NCI-H510A (cell line): ENCODE measurements around the gene VMAC.

Source experiments
- DNase-seq: peaks from one replicate; lab custom pipeline; 2025; lab: John Stamatoyannopoulos, UW

Gene VMAC

DNA sequence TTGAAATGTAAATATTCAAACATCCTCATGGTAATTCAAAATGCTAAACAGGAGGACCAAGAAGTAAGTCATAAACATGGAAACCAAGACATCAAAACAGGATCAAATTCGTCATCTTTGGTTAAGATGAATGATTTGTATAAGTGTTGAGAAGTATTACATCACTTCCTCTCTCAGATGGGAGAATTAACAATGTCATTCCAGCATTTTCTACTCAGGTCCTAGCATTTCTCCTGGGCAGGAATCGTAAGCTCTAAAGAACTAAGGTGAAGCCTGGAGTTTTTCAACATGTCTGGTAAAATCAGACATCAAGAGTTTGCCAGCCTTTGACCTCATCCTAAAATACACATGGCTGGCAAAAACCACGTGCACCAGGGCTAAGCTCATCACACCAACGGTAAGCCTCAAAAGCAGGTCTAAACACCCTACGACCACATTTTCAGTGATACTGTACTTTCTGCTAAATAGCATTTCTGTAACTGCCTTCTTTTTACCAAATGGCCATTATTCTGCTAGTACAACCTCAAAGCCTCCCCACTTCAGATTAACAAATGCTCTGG is 48.4 kb downstream of the VMAC start:
- no peak for DNase-seq

DNA sequence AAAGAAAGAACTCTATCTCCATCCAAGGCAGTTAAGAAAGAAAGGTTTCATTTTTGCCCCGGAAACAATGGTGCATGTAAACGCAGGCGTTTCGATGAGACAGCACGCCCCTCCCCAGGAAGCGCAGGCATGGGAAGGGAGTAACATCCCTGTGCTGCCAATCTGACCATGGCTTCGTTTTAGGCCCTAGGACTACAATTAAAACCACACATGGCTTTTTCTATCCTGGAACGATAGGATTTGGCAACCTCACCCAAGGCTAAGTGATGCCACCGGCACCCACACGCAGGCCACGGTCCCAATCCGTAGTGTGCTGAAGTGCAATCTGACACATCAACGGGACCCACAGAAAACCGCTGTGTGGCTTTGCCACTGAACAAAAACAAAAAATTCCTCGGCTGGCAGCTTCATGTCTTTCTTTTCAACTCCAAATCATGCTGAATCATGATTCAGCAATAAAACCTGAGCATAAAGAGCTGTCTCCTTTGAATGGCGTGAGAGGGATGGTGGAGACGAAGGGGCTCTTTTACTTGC is 49.1 kb downstream of the VMAC start:
- DNase-seq, result no peak

DNA sequence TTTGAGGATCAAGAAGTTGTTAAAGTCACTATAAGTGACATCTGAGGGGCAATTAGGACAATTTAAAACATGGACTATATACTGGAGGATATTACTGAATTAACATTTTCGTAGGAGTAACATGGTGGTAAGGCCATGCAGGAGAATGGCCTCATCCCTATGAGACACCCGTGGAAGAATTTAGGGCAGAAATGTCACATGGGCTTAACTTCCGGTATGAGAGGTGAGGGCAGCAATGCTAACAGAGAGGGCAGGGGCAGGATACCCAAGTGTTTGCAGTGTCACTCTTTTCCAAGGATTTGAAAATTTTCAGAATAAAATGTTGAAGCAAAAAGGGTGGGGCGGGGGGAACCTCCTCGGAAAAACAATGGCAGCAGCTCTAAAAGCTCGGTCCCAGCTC is 49.6 kb downstream of the VMAC start:
- DNase-seq, result no peak

DNA sequence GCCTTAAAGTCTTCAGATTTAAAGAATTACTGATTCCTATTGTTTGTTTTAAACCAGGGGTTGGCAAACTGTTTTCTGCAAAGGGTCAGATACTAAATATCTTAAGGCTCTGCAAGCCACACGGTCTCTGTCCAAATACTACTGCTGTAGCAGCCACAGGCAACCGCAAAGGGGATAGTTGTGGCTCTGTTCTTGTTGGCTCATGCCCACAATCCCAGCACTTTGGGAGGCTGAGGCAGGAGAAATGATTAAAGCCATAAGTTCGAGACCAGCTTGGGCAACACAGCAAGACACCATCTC is 50.9 kb downstream of the VMAC start:
- DNase-seq, result no peak

DNA sequence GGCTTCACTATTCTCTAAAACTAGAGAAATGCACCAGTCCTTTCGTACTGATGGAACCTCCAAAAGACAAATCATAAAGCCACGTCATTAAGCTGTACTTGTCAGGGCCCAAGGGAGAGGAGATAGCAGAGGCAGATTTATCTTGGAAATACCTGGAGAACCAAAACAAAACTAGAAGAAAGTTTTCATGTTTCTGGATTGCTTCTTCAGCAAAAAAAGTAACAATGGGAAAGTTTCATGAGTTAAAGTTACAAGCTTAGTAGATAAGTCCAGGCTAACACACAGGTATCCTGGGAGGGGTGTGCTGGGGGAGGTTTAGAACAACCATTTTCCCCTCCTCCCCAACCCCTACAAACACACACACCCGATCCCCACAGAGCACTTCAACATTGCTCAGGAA is 51.7 kb downstream of the VMAC start:
- DNase-seq, result no peak

DNA sequence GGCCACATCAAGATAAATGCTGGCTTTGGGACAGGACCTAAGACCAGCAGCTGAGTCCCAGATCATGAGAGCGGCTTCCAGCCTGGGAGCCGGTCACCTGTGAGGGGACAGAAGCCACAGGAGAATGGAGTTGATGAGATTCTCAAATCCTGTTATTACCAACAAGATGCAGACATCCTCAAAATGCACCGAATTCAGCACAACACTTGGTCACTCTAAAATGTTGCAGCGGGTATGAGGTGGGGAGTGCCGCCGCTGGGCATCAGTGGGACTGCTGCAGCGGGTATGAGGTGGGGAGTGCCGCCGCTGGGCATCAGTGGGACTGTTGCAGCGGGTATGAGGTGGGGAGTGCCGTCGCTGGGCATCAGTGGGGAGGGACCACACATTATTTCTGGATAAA is 52.1 kb downstream of the VMAC start:
- no peak for DNase-seq

DNA sequence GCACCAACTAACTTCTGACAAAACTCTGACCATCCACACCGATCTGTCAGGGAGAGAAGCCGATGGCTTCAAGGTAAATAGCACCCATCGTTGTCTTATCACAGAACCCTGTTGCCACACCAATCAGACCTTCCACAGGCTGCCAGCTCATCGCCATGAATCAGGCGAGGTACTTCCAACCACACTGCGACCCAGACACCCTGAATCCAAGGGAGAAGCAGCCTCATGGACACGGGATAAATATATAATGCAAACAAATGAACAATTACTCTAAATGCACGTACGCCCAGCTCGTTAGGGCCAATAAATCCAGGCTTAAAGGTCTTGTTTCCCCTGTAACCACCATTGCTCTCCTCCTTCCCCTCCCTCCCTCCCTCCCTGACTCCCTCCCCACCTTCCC is 52.5 kb downstream of the VMAC start:
- DNase-seq, result no peak

DNA sequence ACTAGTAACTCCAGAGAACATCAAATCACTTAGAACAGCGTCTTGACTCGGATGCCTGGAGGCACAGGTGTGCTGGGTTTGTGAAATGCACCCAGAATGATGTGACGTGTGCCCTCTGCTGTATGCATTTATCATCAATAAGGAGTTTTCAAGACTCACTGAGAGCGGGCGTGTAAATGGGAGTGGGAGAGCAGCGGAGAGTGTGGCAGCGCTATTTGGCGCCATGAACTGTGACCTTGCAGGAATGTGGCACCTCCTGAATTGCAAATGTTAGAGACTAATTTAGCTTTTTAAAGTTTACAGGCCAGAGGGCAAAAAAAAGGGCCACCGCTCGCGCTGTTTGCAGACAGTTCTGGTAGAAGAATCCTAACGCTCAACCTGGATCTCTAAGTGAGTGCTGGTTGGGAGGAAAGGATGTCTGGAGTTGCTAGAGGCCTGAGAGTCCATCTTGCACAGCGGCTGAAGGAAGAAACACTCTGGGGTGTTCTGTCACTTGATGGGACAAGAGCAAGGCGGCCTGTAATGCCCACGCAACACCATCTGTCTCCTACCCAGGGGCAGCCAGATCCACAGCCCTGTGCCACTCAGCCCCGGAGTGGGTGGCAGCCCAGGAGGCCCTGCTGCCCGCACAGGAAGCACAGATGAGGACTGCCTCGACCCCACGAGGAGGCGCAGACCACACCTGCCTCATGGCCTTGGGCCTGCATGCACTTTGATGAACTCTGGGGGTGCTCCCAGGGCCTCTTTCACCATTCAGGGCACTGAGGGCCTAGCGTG is 53.6 kb downstream of the VMAC start:
- DNase-seq, result no peak

DNA sequence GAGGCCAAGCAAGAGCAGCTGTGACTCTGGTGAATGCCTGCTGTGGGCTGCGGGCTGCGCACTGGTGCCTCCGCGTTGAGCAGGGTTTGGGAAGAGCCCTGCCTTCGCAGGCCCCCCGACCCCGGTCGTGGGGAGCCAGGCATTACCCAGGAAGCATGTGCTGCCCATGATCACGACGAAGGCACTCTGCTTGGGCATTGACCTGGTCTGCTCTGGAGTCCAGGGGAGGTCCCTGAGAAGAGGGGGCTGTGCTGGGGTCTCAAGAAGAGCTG is 54.1 kb downstream of the VMAC start:
- DNase-seq, result no peak

DNA sequence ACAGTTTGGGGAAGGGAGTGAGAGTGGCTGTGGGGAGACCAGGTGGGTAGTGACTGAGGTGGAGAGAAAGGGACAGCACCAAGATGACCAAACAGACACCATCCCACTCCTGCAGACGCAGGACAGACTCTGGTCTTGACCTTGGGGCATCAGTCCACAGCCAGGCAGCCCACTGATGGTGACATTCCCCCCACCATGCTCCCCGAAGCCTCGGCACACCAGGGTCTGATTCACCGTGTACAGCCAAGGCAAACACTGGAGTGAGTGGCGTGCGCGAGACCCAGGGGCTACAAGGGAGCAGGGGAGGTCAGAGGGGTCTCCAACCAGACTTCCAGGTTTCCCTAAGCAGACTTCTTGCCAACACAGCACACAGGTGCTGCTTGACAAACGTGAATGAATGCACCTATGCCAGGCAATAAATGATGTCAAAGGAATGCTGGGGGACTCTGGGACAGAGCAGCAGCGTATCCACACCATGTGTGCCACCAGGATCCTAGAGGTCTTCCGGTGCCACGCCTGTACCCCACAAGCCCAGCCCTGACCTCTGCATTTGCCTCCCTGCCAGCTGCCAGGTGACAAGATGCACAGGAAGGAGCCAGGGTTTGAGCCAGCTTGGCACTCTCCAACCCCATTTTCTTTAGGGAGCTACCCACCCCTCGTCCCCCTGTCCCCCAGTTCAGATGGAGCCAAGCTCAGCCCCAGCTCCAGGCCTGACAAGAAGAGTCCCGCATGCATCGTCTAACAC is 54.8 kb downstream of the VMAC start:
- no peak for DNase-seq
